ENCODE results near the gene CALHM1.

The CALHM1 gene

GRCh38 chr10:103456074-103456660 lies 2.5 kb downstream of the CALHM1 start:
- DNase-seq (ENCODE audit: low read depth in 1 of 2, low spot score in 1 of 2): no peak

- no peak for DNase-seq (ENCODE audit: low read depth in 1 of 2, low spot score in 1 of 2)
These were observed 3.5 kb downstream of the CALHM1 start for GRCh38 chr10:103455235-103455634.

- no peak for DNase-seq (ENCODE audit: low read depth in 1 of 2, low spot score in 1 of 2)
These were observed 4.7 kb downstream of the CALHM1 start for GRCh38 chr10:103454026-103454425.

GRCh38 chr10:103452506-103453230 lies 6.0 kb downstream of the CALHM1 start:
- DNase-seq (ENCODE audit: low read depth in 1 of 2, low spot score in 1 of 2): no peak

GRCh38 chr10:103451831-103452505 lies 6.7 kb downstream of the CALHM1 start, which contains the start of gene CALHM2:
CALHM2 (minus strand) TSS chr10:103452370; CDS start chr10:103449941, 2,429 bp downstream.
- peak; percentile 22 to 34 for DNase-seq (ENCODE audit: low read depth in 1 of 2, low spot score in 1 of 2)

GRCh38 chr10:103451091-103451813 lies 7.4 kb downstream of the CALHM1 start:
- peak; percentile 24 to 30 for DNase-seq (ENCODE audit: low read depth in 1 of 2, low spot score in 1 of 2)

- no peak for DNase-seq (ENCODE audit: low read depth in 1 of 2, low spot score in 1 of 2)
These were observed 8.5 kb downstream of the CALHM1 start for GRCh38 chr10:103450201-103450695.

- DNase-seq (ENCODE audit: low read depth in 1 of 2, low spot score in 1 of 2): no peak
These were observed 9.2 kb downstream of the CALHM1 start for GRCh38 chr10:103449208-103450144.

GRCh38 chr10:103448746-103449145 lies 10.0 kb downstream of the CALHM1 start:
- DNase-seq (ENCODE audit: low read depth in 1 of 2, low spot score in 1 of 2): no peak

- no peak for DNase-seq (ENCODE audit: low read depth in 1 of 2, low spot score in 1 of 2)
These were observed 11.5 kb downstream of the CALHM1 start for GRCh38 chr10:103447187-103447586.

GRCh38 chr10:103445767-103446567 lies 12.7 kb downstream of the CALHM1 start:
- DNase-seq (ENCODE audit: low read depth in 1 of 2, low spot score in 1 of 2): no peak

GRCh38 chr10:103445366-103445765 lies 13.3 kb downstream of the CALHM1 start:
- no peak for DNase-seq (ENCODE audit: low read depth in 1 of 2, low spot score in 1 of 2)

GRCh38 chr10:103444478-103444877 lies 14.2 kb downstream of the CALHM1 start:
- DNase-seq (ENCODE audit: low read depth in 1 of 2, low spot score in 1 of 2): no peak

- no peak for DNase-seq (ENCODE audit: low read depth in 1 of 2, low spot score in 1 of 2)
These were observed 15.1 kb downstream of the CALHM1 start for GRCh38 chr10:103443475-103444185.

- DNase-seq (ENCODE audit: low read depth in 1 of 2, low spot score in 1 of 2): no peak
These were observed 16.7 kb downstream of the CALHM1 start for GRCh38 chr10:103442031-103442461.

GRCh38 chr10:103441611-103442010 lies 17.1 kb downstream of the CALHM1 start:
- DNase-seq (ENCODE audit: low read depth in 1 of 2, low spot score in 1 of 2): no peak

- no peak for DNase-seq (ENCODE audit: low read depth in 1 of 2, low spot score in 1 of 2)
These were observed 17.5 kb downstream of the CALHM1 start for GRCh38 chr10:103441206-103441605.

- no peak for DNase-seq (ENCODE audit: low read depth in 1 of 2, low spot score in 1 of 2)
These were observed 18.3 kb downstream of the CALHM1 start for GRCh38 chr10:103440416-103440815.

GRCh38 chr10:103439776-103440175 lies 18.9 kb downstream of the CALHM1 start:
- DNase-seq (ENCODE audit: low read depth in 1 of 2, low spot score in 1 of 2): no peak
